ENCODE data around the gene DENND6A. TPM values are rescaled to one million over a fixed set of nuclear protein-coding genes. Genes with fewer than 3 reads are reported as not detected.

Gene DENND6A
- total and polyA plus RNA-seq, 7 donors = 6.0 to 51.7 (median 23.8) TPM

DNA sequence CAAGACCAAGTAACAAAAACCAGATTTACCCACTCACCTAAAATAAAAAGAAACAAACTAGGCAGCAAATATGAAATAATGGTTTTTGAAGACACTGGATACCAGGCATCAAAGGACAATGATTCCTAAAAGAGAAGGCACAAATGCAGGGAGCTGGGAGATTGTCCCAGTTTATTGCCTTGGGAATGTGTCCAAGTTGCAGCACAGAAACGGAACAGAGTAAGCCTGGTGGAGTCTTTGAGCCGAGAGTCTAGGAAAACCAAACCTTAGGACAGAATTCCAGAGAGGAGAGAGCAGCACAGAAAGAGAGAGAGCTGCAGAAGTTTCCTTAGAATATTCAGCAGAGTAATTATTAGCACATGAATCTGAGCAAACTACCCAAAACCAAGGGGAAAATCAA is 87.9 kb downstream of the DENND6A start:
- H3K36me3 ChIP-seq = no peaks in the 10 kb centered on the region
- H3K27ac ChIP-seq = no peak overlapping the region
- TF ChIP-seq POLR2A (IDR thresholded peaks at IDR 0.05) = no peak
- no peak for TF ChIP-seq EP300 (IDR thresholded peaks at IDR 0.05)
- TF ChIP-seq, protein P1, sequence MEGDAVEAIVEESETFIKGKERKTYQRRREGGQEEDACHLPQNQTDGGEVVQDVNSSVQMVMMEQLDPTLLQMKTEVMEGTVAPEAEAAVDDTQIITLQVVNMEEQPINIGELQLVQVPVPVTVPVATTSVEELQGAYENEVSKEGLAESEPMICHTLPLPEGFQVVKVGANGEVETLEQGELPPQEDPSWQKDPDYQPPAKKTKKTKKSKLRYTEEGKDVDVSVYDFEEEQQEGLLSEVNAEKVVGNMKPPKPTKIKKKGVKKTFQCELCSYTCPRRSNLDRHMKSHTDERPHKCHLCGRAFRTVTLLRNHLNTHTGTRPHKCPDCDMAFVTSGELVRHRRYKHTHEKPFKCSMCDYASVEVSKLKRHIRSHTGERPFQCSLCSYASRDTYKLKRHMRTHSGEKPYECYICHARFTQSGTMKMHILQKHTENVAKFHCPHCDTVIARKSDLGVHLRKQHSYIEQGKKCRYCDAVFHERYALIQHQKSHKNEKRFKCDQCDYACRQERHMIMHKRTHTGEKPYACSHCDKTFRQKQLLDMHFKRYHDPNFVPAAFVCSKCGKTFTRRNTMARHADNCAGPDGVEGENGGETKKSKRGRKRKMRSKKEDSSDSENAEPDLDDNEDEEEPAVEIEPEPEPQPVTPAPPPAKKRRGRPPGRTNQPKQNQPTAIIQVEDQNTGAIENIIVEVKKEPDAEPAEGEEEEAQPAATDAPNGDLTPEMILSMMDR (IDR thresholded peaks at IDR 0.05) = no peak
- no peak for TF ChIP-seq POLR2AphosphoS5 (IDR thresholded peaks at IDR 0.05)
- no peaks in the 10 kb centered on the region for H3K27me3 ChIP-seq
- intact Hi-C loops (cut with DNase I) = no loop called here
- H3K4me1 ChIP-seq = no peaks in the 10 kb centered on the region
- H3K4me3 ChIP-seq = no peak overlapping the region
- DNase-seq = no peak
- no peaks in the 10 kb centered on the region for H3K9me3 ChIP-seq
- 21 to 60% methylated on average over 2 of the region's 2 CpGs for WGBS, 2 donors

DNA sequence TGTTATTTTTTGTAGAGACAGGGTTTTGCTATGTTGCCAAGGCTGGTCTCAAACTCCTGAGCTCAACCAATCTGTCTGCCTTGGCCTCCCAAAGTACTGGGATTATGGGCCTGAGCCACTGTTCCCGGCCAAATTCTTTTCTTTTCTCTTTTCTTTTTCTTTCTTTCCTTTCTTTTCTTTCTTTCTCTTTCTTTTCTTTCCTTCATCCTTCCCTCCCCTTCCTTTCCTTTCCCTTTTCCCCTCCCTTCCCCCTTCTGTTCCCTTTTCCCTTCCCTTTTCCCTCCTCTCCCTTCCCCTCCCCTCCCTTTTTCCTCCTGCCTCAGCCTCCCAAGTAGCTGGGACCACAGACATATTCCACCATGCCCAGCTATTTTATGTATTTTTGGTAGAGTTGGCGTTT is 92.7 kb downstream of the DENND6A start:
- Histone ChIP-seq H3K27me3 (no peaks in the 10 kb centered on the region), H3K4me1 (peaks cover 0 to 22% (median 17%) of the 10 kb centered on the region in 4 donors), H3K36me3 (no peaks in the 10 kb centered on the region), H3K27ac (no peak overlapping the region), H3K9me3 (no peaks in the 10 kb centered on the region), H3K4me3 (no peak overlapping the region)
- DNase-seq = no peak
- TF ChIP-seq, protein P1 (IDR thresholded peaks at IDR 0.05) = no peak
- TF ChIP-seq EP300 (IDR thresholded peaks at IDR 0.05) (no peak), POLR2A (IDR thresholded peaks at IDR 0.05) (no peak), POLR2AphosphoS5 (IDR thresholded peaks at IDR 0.05) (no peak)
- intact Hi-C loops (cut with DNase I) = no loop called here
- 95 to 96% methylated on average over 2 of the region's 2 CpGs for WGBS, 2 donors

DNA sequence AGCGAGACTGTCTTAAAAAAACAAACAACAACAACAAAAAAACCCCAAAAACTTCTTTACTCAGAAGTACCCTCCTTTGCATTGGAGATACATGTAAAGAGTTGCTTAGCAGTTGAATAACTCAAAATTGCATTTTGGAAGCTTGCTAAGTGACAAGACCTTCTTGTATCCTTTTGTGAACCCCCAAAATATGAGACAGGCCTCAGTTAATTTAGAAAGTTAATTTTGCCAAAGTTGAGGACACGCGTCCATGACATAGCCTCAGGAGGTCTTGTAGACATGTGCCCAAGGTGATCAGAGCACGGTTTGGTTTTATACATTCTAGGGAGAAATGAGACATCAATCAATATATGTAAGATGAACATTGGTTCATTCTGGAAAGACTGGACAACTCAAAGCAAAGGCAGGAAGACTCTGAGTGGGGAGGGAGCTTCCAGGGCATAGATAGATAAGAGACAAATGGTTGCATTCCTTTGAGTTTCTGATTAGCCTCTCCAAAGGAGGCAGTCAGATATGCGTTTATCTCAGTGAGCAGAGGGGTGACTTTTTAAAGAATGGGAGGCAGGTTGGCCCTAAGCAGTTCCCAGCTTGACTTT is 94.0 kb downstream of the DENND6A start:
- intact Hi-C loops (cut with DNase I) = loop anchor here (5.0 kb wide), 2 partner anchors 93 to 432 kb away; partner anchors contain the start of genes DENND6A and IL17RD
- no peaks in the 10 kb centered on the region for H3K9me3 ChIP-seq
- H3K4me3 ChIP-seq = peak overlapping the region in 3 of 4 donors; percentile 53 to 77 (median 60)

DNA sequence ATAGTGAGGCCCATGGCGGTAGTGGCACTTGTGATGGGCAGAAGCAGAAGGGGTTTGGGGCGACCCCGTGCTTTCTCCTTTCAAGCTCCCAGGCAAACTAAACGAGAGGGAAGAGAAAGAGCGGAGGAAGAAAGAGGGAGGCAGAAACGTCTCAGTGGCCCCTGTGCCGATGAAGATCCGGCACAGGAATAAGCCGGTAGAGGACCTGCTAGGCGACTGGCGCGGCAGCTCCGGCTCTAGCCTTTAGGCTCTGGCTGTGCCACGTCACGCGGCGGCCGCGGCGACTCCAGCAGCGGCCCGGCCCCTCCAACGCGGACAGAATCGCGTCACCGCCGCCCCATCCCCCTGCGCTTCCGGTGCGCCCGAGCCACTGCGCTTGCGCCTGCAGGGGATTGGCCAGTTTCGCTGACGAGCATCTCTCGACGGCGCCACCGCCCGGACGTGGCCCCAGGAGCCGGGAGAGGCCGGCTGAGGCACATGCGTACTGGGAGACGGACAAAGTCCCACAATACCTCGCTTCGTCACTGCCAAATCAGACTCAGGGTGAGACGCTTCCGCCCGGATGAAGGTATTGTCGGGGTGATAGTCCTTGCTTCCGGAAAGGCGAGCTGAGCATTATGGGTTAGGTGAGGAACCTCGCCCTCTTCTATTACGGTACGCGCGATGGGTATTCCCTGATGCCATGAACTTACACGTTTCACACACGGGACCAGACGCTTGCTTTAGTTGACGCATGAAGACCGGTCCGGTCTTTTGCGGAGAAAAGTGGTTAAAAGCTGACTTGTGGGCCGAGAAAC is 95.6 kb downstream of the DENND6A start, which contains the start of gene ARF4:
TSS of gene ARF4 (minus strand) at position 218 of the 797 bp plus-strand sequence. CDS start at position 14, 204 bp downstream.
- Histone ChIP-seq H3K27ac (peak within 1 kb of the TSS; percentile 94 to 99 (median 98)), H3K36me3 (no peaks in the 10 kb centered on the region), H3K4me1 (peaks cover 0 to 50% (median 45%) of the 10 kb centered on the region in 4 donors), H3K9me3 (no peaks in the 10 kb centered on the region), H3K4me3 (peak within 1 kb of the TSS; percentile 77 to 85 (median 79)), H3K27me3 (no peaks in the 10 kb centered on the region)
- TF ChIP-seq POLR2A (IDR thresholded peaks at IDR 0.05) (peak; percentile 99), POLR2AphosphoS5 (IDR thresholded peaks at IDR 0.05) (peak; percentile 98 to 100 (median 99)), EP300 (IDR thresholded peaks at IDR 0.05) (peak in 2 of 4 donors; percentile 58 to 86)
- TF ChIP-seq, protein P1 (IDR thresholded peaks at IDR 0.05) = no peak
- intact Hi-C loops (cut with DNase I) = loop anchor here (1.0 to 5.0 kb wide), 4 partner anchors 42 to 430 kb away; partner anchors contain the start of genes DENND6A, IL17RD and SLMAP
- 0 to 1% methylated on average over 67 of the region's 67 CpGs for WGBS, 2 donors
- peak; percentile 100 for DNase-seq

More for the DNA sequence above, 94.0 kb downstream of the DENND6A start:
- 57 to 61% methylated on average over 5 of the region's 5 CpGs for WGBS, 2 donors
- H3K27me3 ChIP-seq = no peaks in the 10 kb centered on the region
- H3K27ac ChIP-seq = peak overlapping the region; percentile 94 to 99 (median 98)
- no peaks in the 10 kb centered on the region for H3K36me3 ChIP-seq
- peaks cover 0 to 35% (median 30%) of the 10 kb centered on the region in 4 donors for H3K4me1 ChIP-seq
- no peak for DNase-seq
- TF ChIP-seq POLR2A (IDR thresholded peaks at IDR 0.05) (no peak), POLR2AphosphoS5 (IDR thresholded peaks at IDR 0.05) (no peak), EP300 (IDR thresholded peaks at IDR 0.05) (no peak)
- TF ChIP-seq, protein P1 (IDR thresholded peaks at IDR 0.05) = no peak

Data from sigmoid colon (tissue), 7 donors.